Activated naive CD8-positive, alpha-beta T cell (primary cell): ENCODE measurements around the gene UBE3D.

Experiments
- H3K27ac Mint-ChIP-seq: one replicate; pipeline ENCODE4 v1.8.0; 2021; ENCODE audit warnings: mixed read lengths
- H3K27me3 Mint-ChIP-seq: one replicate; pipeline ENCODE4 v1.8.0; 2021; ENCODE audit warnings: mixed read lengths
- H3K36me3 Mint-ChIP-seq: one replicate; pipeline ENCODE4 v1.8.0; 2021; ENCODE audit warnings: mixed read lengths
- H3K4me1 Mint-ChIP-seq: one replicate; pipeline ENCODE4 v1.8.0; 2021; ENCODE audit warnings: low read depth, mixed read lengths
- H3K4me3 Mint-ChIP-seq: one replicate; pipeline ENCODE4 v1.8.0; 2021; ENCODE audit warnings: mild to moderate bottlenecking, mixed read lengths
- H3K9me3 Mint-ChIP-seq: one replicate; pipeline ENCODE4 v1.8.0; 2021; ENCODE audit warnings: low read depth, mixed read lengths

The UBE3D gene

DNA sequence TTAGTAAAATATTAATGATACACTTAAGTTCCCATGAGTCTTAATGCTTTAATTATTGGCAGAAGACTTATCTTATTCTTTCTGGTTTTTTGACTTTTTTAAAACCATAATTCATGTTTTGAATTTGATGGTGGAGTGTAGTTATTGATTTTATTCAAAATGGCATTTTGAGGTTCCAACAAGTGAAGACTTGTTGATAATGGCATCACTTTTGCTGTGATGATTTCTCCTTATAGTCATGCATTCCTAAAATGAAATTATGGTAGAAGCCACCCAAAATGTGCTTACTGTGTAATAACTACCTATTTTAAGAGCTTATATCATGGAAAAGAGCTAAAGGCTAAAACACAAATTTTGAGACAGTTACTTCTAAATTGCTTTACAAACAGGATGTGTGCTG, 4.0 kb upstream of the UBE3D start:
- Mint-ChIP-seq H3K4me3 (no peak overlapping the region), H3K36me3 (no peaks in the 10 kb centered on the region), H3K27ac (no peak overlapping the region), H3K4me1 (peaks cover 47% of the 10 kb centered on the region), H3K9me3 (no peaks in the 10 kb centered on the region), H3K27me3 (no peaks in the 10 kb centered on the region)

DNA sequence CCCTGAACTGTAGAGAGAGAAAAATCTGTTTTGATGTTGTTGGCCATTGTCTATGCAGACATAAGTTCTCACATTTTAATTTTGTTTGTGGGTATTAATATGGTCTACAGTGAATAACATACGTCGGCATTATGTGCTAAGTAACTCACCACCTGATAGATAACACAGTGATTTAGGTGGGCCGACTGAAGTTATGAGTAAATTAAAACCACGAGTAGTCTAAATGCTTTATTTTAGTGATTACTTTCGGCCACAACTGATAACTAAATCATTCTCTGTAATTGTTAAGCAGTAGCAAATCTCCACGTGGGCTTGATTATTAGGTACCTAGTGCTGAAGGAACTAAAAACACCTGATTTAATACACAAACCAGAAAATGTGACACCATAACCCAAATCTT, 3.0 kb upstream of the UBE3D start:
- Mint-ChIP-seq H3K27me3 (no peaks in the 10 kb centered on the region), H3K36me3 (no peaks in the 10 kb centered on the region), H3K27ac (peak overlapping the region; percentile 47), H3K4me1 (peaks cover 50% of the 10 kb centered on the region), H3K4me3 (peak overlapping the region; percentile 92), H3K9me3 (no peaks in the 10 kb centered on the region)

GRCh38 chr6:83067448-83068439, 2.1 kb upstream of the UBE3D start, which contains the start of gene DOP1A:
Gene DOP1A, plus strand, starts transcription at chr6:83067671. Its CDS starts 29,307 bp downstream, at chr6:83096978.
- Mint-ChIP-seq H3K4me1 (peaks cover 50% of the 10 kb centered on the region), H3K27me3 (no peaks in the 10 kb centered on the region), H3K9me3 (no peaks in the 10 kb centered on the region), H3K36me3 (no peaks in the 10 kb centered on the region), H3K4me3 (peak within 1 kb of the TSS; percentile 92), H3K27ac (peak within 1 kb of the TSS; percentile 72)

- Mint-ChIP-seq H3K27me3 (no peaks in the 10 kb centered on the region), H3K9me3 (no peaks in the 10 kb centered on the region), H3K4me1 (peaks cover 29% of the 10 kb centered on the region), H3K27ac (no peak overlapping the region), H3K36me3 (peaks cover 3% of the 10 kb centered on the region), H3K4me3 (no peak overlapping the region)
Measured at GRCh38 chr6:83062225-83062624, 3.4 kb downstream of the UBE3D start.

GRCh38 chr6:83061190-83061589, 4.5 kb downstream of the UBE3D start:
- H3K9me3 Mint-ChIP-seq = no peaks in the 10 kb centered on the region
- no peak overlapping the region for H3K4me3 Mint-ChIP-seq
- H3K27ac Mint-ChIP-seq = no peak overlapping the region
- no peaks in the 10 kb centered on the region for H3K27me3 Mint-ChIP-seq
- peaks cover 9% of the 10 kb centered on the region for H3K36me3 Mint-ChIP-seq
- peaks cover 31% of the 10 kb centered on the region for H3K4me1 Mint-ChIP-seq

GRCh38 chr6:83057705-83058321, 7.8 kb downstream of the UBE3D start:
- Mint-ChIP-seq H3K27ac (no peak overlapping the region), H3K4me3 (no peak overlapping the region), H3K4me1 (peaks cover 15% of the 10 kb centered on the region), H3K36me3 (peaks cover 16% of the 10 kb centered on the region), H3K27me3 (no peaks in the 10 kb centered on the region), H3K9me3 (no peaks in the 10 kb centered on the region)

DNA sequence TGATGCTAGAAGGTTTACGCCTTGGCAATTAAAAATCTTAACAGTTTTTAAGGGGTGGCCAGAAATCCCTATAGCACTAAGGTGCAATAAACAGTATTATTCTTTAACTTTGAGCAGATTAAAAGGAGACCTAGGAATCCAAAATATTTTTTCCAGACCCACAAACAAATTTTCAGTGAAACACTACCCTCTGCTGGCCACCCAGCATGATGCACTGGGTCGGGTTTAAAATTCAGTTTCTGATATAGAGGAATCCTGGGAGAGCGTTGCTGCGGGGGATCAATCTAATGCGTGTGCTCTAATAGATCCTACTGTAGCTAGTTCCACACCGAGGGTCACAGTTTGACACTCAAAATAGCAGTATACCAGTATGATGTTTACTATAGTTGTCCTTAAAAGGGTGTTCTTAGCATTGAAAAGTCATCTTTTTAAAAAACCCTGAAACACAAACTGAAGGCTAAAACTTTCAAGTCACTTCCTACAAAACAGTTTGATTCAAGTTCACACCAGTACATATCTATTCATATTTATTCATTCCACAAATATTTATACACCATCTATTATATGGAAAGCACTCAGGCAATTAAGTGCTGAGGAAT, 10.2 kb downstream of the UBE3D start:
- Mint-ChIP-seq H3K4me3 (no peak overlapping the region), H3K4me1 (peaks cover 3% of the 10 kb centered on the region), H3K9me3 (no peaks in the 10 kb centered on the region), H3K27me3 (no peaks in the 10 kb centered on the region), H3K27ac (no peak overlapping the region), H3K36me3 (peaks cover 16% of the 10 kb centered on the region)

DNA sequence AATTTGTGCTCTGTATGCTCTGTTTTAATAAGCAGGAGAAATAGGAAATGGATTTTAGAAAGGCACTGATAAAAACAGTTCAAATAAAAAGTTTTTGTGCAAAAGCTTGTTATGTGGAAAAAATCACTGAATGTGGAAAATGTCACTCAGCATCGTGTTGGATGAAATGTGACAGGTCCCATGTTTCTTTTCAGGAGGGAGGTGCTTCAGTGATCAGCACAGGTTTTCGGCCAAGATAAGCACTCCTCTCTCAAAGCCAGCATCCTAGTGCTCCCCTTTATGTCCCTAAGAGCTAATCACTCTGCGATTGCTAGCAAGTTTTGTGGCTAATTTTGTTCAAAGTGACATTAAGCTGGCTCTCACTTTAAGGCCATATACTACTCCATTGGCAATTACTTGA, 12.0 kb downstream of the UBE3D start:
- no peak overlapping the region for H3K4me3 Mint-ChIP-seq
- H3K36me3 Mint-ChIP-seq = peaks cover 15% of the 10 kb centered on the region
- H3K4me1 Mint-ChIP-seq = peaks cover 3% of the 10 kb centered on the region
- no peaks in the 10 kb centered on the region for H3K9me3 Mint-ChIP-seq
- H3K27ac Mint-ChIP-seq = no peak overlapping the region
- no peaks in the 10 kb centered on the region for H3K27me3 Mint-ChIP-seq

DNA sequence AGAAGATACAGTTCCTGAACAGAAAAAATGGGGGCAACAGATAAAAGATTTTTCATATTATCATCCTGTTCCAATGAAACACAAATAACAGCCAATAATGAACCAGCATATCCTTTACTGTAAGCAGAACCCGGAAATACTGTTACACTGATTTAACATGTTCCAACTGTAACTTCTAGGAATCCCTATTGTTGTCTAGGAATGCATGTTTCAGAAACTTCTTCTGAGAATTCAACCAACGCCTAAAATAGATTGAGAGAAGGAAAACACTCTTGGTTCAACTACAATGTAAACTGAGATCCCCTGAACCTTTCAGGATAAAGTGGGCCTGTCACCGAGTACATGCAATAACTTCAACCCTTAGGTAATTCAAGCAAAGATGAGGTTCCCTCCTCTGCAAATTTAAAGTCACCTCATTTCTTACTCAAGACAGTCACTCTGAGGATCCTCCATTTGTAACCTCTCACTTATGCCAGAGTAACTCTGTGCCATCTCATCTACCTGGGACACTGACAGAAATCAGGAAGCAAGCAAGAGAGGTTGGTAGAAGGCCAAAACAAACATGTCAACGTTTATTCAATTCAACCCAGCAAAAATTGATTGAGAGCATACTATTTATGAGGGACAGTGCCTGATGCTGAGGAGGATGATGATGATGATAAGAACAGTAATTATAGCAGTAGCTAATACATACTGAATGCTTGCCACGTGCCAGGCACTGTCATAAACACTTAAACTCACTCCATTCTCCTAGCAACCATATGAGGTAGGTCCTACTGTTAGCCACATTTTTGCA, 14.1 kb downstream of the UBE3D start:
- Mint-ChIP-seq H3K9me3 (no peaks in the 10 kb centered on the region), H3K4me3 (no peak overlapping the region), H3K27me3 (no peaks in the 10 kb centered on the region), H3K27ac (no peak overlapping the region), H3K36me3 (peaks cover 12% of the 10 kb centered on the region), H3K4me1 (peaks cover 3% of the 10 kb centered on the region)

GRCh38 chr6:83047065-83047754, 18.4 kb downstream of the UBE3D start:
- no peaks in the 10 kb centered on the region for H3K4me1 Mint-ChIP-seq
- H3K4me3 Mint-ChIP-seq = no peak overlapping the region
- H3K36me3 Mint-ChIP-seq = peaks cover 5% of the 10 kb centered on the region
- no peaks in the 10 kb centered on the region for H3K9me3 Mint-ChIP-seq
- H3K27ac Mint-ChIP-seq = no peak overlapping the region
- no peaks in the 10 kb centered on the region for H3K27me3 Mint-ChIP-seq

GRCh38 chr6:83044091-83044768, 21.4 kb downstream of the UBE3D start:
- H3K27me3 Mint-ChIP-seq = no peaks in the 10 kb centered on the region
- H3K27ac Mint-ChIP-seq = no peak overlapping the region
- H3K36me3 Mint-ChIP-seq = peaks cover 10% of the 10 kb centered on the region
- no peaks in the 10 kb centered on the region for H3K9me3 Mint-ChIP-seq
- H3K4me3 Mint-ChIP-seq = no peak overlapping the region
- H3K4me1 Mint-ChIP-seq = no peaks in the 10 kb centered on the region

GRCh38 chr6:83042467-83043053, 23.1 kb downstream of the UBE3D start:
- H3K4me1 Mint-ChIP-seq = no peaks in the 10 kb centered on the region
- no peaks in the 10 kb centered on the region for H3K27me3 Mint-ChIP-seq
- H3K4me3 Mint-ChIP-seq = no peak overlapping the region
- H3K9me3 Mint-ChIP-seq = no peaks in the 10 kb centered on the region
- no peak overlapping the region for H3K27ac Mint-ChIP-seq
- peaks cover 10% of the 10 kb centered on the region for H3K36me3 Mint-ChIP-seq

- Mint-ChIP-seq H3K9me3 (peaks cover 6% of the 10 kb centered on the region), H3K27ac (no peak overlapping the region), H3K4me3 (no peak overlapping the region), H3K36me3 (peaks cover 37% of the 10 kb centered on the region), H3K4me1 (no peaks in the 10 kb centered on the region), H3K27me3 (no peaks in the 10 kb centered on the region)
Measured at GRCh38 chr6:83038246-83038645, 27.4 kb downstream of the UBE3D start.
